ENCODE measurements around the gene NEDD1.

The NEDD1 gene

GRCh38 chr12:96866801-96867590 is 40.1 kb upstream of the NEDD1 start:
- no peaks in the 10 kb centered on the region for H3K36me3 ChIP-seq (ENCODE audit: control insufficient read depth, insufficient read depth, low read length)
- no peak for DNase-seq (ENCODE audit: extremely low read depth, insufficient read length)
- no peak for TF ChIP-seq CTCF (IDR thresholded peaks at IDR 0.05; ENCODE audit: insufficient read depth, low read length, poor library complexity, severe bottlenecking)

GRCh38 chr12:96870946-96871345 is 36.1 kb upstream of the NEDD1 start:
- TF ChIP-seq CTCF (IDR thresholded peaks at IDR 0.05; ENCODE audit: insufficient read depth, low read length, poor library complexity, severe bottlenecking): no peak
- H3K4me3 ChIP-seq (replicated peaks; ENCODE audit: low read depth, low read length): no peak overlapping the region
- no peaks in the 10 kb centered on the region for H3K27me3 ChIP-seq (replicated peaks; ENCODE audit: control insufficient read depth, insufficient read depth, low read length)
- DNase-seq (ENCODE audit: extremely low read depth, insufficient read length): no peak
- no peaks in the 10 kb centered on the region for H3K36me3 ChIP-seq (ENCODE audit: control insufficient read depth, insufficient read depth, low read length)

More at GRCh38 chr12:96866801-96867590, 40.1 kb upstream of the NEDD1 start:
- H3K27me3 ChIP-seq (replicated peaks; ENCODE audit: control insufficient read depth, insufficient read depth, low read length): no peaks in the 10 kb centered on the region
- no peak overlapping the region for H3K4me3 ChIP-seq (replicated peaks; ENCODE audit: low read depth, low read length)

GRCh38 chr12:96872961-96873360 is 34.1 kb upstream of the NEDD1 start:
- Histone ChIP-seq H3K4me3 (replicated peaks; ENCODE audit: low read depth, low read length) (no peak overlapping the region), H3K36me3 (ENCODE audit: control insufficient read depth, insufficient read depth, low read length) (no peaks in the 10 kb centered on the region), H3K27me3 (replicated peaks; ENCODE audit: control insufficient read depth, insufficient read depth, low read length) (no peaks in the 10 kb centered on the region)
- no peak for DNase-seq (ENCODE audit: extremely low read depth, insufficient read length)
- TF ChIP-seq CTCF (IDR thresholded peaks at IDR 0.05; ENCODE audit: insufficient read depth, low read length, poor library complexity, severe bottlenecking): no peak

GRCh38 chr12:96874211-96874610 is 32.8 kb upstream of the NEDD1 start:
- no peaks in the 10 kb centered on the region for H3K36me3 ChIP-seq (ENCODE audit: control insufficient read depth, insufficient read depth, low read length)
- TF ChIP-seq CTCF (IDR thresholded peaks at IDR 0.05; ENCODE audit: insufficient read depth, low read length, poor library complexity, severe bottlenecking): no peak
- no peaks in the 10 kb centered on the region for H3K27me3 ChIP-seq (replicated peaks; ENCODE audit: control insufficient read depth, insufficient read depth, low read length)
- no peak overlapping the region for H3K4me3 ChIP-seq (replicated peaks; ENCODE audit: low read depth, low read length)
- DNase-seq (ENCODE audit: extremely low read depth, insufficient read length): no peak

GRCh38 chr12:96876966-96877365 is 30.1 kb upstream of the NEDD1 start:
- no peaks in the 10 kb centered on the region for H3K36me3 ChIP-seq (ENCODE audit: control insufficient read depth, insufficient read depth, low read length)
- DNase-seq (ENCODE audit: extremely low read depth, insufficient read length): no peak
- no peak for TF ChIP-seq CTCF (IDR thresholded peaks at IDR 0.05; ENCODE audit: insufficient read depth, low read length, poor library complexity, severe bottlenecking)

More at GRCh38 chr12:96876966-96877365, 30.1 kb upstream of the NEDD1 start:
- Histone ChIP-seq H3K27me3 (replicated peaks; ENCODE audit: control insufficient read depth, insufficient read depth, low read length) (no peaks in the 10 kb centered on the region), H3K4me3 (replicated peaks; ENCODE audit: low read depth, low read length) (no peak overlapping the region)

Measured in GM06990 (cell line).